H1 (cell line): ENCODE data around the gene DBF4B. TPM values are rescaled to one million over a fixed set of nuclear protein-coding genes. Genes with fewer than 3 reads are reported as not detected.

Experiments
- CTCF ChIA-PET: fragments of 300-600 bp; sonication (Branson Sonifier 250); formaldehyde crosslinking; loops from one replicate; lab custom pipeline; 2021; ENCODE audit not compliant: partially characterized antibody; lab: Charles Lee
- POLR2A ChIA-PET: fragments of 300-600 bp; sonication (Branson Sonifier 250); formaldehyde crosslinking; loops from one replicate; lab custom pipeline; 2021; ENCODE audit warnings: inconsistent platforms; ENCODE audit not compliant: partially characterized antibody; lab: Charles Lee
- DNase-seq, 2 experiments: peaks; one replicate each; pipeline versions ENCODE4 v3.0.0 to v3.0.0-alpha.2; 2010 to 2022; ENCODE audit warnings: low spot score in 2 of 2, low read depth in 1 of 2, mixed read lengths in 1 of 2
- FAIRE-seq: peaks from 2 replicates; lab custom pipeline; 2011; peaks lifted over from hg19 to GRCh38; lab: Jason Lieb, UNC
- H2AFZ ChIP-seq: 2 replicates; pipeline ENCODE4 v1.8.1; 2012; ENCODE audit warnings: low read length, inconsistent platforms
- H2AK5ac ChIP-seq: 2 replicates; pipeline ENCODE4 v1.6.1; 2013; ENCODE audit warnings: low read depth, low read length
- H2BK120ac ChIP-seq: replicated peaks from 2 replicates; pipeline ENCODE3; 2013; ENCODE audit warnings: low read depth, low read length, inconsistent platforms
- H2BK12ac ChIP-seq: 2 replicates; pipeline ENCODE4 v1.6.1; 2013; ENCODE audit warnings: low read depth, low read length
- H2BK15ac ChIP-seq: 2 replicates; pipeline ENCODE4 v1.6.1; 2013; ENCODE audit warnings: low read length
- H2BK20ac ChIP-seq: 2 replicates; pipeline ENCODE4 v1.6.1; 2013; ENCODE audit warnings: low read length
- H2BK5ac ChIP-seq: 2 replicates; pipeline ENCODE4 v1.6.1; 2013; ENCODE audit warnings: low read depth, low read length
- H3K14ac ChIP-seq: 2 replicates; pipeline ENCODE4 v1.6.1; 2013; ENCODE audit warnings: inconsistent platforms; ENCODE audit not compliant: insufficient read length
- H3K18ac ChIP-seq: 2 replicates; pipeline ENCODE4 v1.6.1; 2013; ENCODE audit warnings: low read length; ENCODE audit errors: extremely low read depth
- H3K23ac ChIP-seq: 2 replicates; pipeline ENCODE4 v1.6.1; 2013; ENCODE audit warnings: inconsistent platforms; ENCODE audit not compliant: insufficient read length
- H3K23me2 ChIP-seq: 2 replicates; pipeline ENCODE4 v1.6.1; 2013; ENCODE audit warnings: low read depth, low read length
- H3K27ac ChIP-seq: 2 replicates; pipeline ENCODE4 v1.6.1; 2011; ENCODE audit warnings: low read depth, low read length, inconsistent platforms
- H3K27me3 ChIP-seq, 4 experiments: replicated peaks in 1 of 4; 1 replicate in 1 of 4; 2 replicates in 3 of 4; pipeline versions ENCODE4 v1.6.1 to v1.8.1; 2011 to 2013; ENCODE audit warnings: low read length in 3 of 4, mild to moderate bottlenecking in 3 of 4, inconsistent platforms in 2 of 4, mixed read lengths in 2 of 4, moderate library complexity in 1 of 4; ENCODE audit not compliant: control insufficient read depth in 3 of 4, insufficient read depth in 3 of 4; ENCODE audit errors: extremely low read depth in 1 of 4
- H3K36me3 ChIP-seq, 4 experiments: 2 replicates each; pipeline versions ENCODE4 v1.6.1 to v1.8.1; 2011 to 2013; ENCODE audit warnings: mild to moderate bottlenecking in 4 of 4, low read length in 3 of 4, moderate library complexity in 2 of 4, control low read depth in 1 of 4, inconsistent platforms in 1 of 4; ENCODE audit not compliant: insufficient read depth in 4 of 4, control insufficient read depth in 2 of 4
- H3K4ac ChIP-seq: replicated peaks from 2 replicates; pipeline ENCODE3; 2013; ENCODE audit warnings: low read length, low read depth, mixed read lengths, inconsistent platforms; ENCODE audit not compliant: insufficient read length
- H3K4me1 ChIP-seq, 4 experiments: replicated peaks in 1 of 4; 1 replicate in 1 of 4; 2 replicates in 3 of 4; pipeline versions ENCODE4 v1.6.1 to v1.8.1; 2011 to 2013; ENCODE audit warnings: low read length in 3 of 4, inconsistent platforms in 2 of 4, mixed read lengths in 1 of 4; ENCODE audit not compliant: insufficient read depth in 4 of 4, control insufficient read depth in 3 of 4
- H3K4me2 ChIP-seq, 2 experiments: 2 replicates each; pipeline versions ENCODE4 v1.6.1 to v1.8.1; 2011 to 2013; ENCODE audit warnings: low read depth in 2 of 2, low read length in 2 of 2, control low read depth in 1 of 2, inconsistent platforms in 1 of 2, mild to moderate bottlenecking in 1 of 2; ENCODE audit not compliant: insufficient read depth in 1 of 2
- H3K4me3 ChIP-seq, 4 experiments: fragments of 200-600, 300-600 bp in 1 of 4; sonication (generic), shearing (Covaris generic), sonication (Bioruptor Twin) in 1 of 4; 2 replicates each; pipeline versions ENCODE4 v1.5.1 to v1.8.1; 2011 to 2016; ENCODE audit warnings: low read length in 4 of 4, low read depth in 3 of 4, control low read depth in 2 of 4, inconsistent platforms in 2 of 4, mild to moderate bottlenecking in 2 of 4, mixed read lengths in 1 of 4, moderate library complexity in 1 of 4; ENCODE audit not compliant: insufficient read depth in 2 of 4; ENCODE audit errors: extremely low read depth in 1 of 4
- H3K56ac ChIP-seq: replicated peaks from 2 replicates; pipeline ENCODE3; 2013; ENCODE audit warnings: low read depth, mild to moderate bottlenecking, mixed read lengths, low read length, inconsistent platforms; ENCODE audit not compliant: insufficient read length
- H3K79me1 ChIP-seq: 2 replicates; pipeline ENCODE4 v1.6.1; 2013; ENCODE audit warnings: low read depth, low read length, control low read depth
- H3K79me2 ChIP-seq, 2 experiments: 2 replicates each; pipeline versions ENCODE4 v1.6.1 to v1.8.1; 2012 to 2013; ENCODE audit warnings: low read length in 2 of 2, mild to moderate bottlenecking in 2 of 2, inconsistent platforms in 1 of 2; ENCODE audit not compliant: insufficient read depth in 2 of 2, control insufficient read depth in 1 of 2
- H3K9ac ChIP-seq, 4 experiments: replicated peaks in 1 of 4; 1 replicate in 1 of 4; 2 replicates in 3 of 4; pipeline versions ENCODE4 v1.6.1 to v1.8.1; 2011 to 2013; ENCODE audit warnings: low read depth in 3 of 4, low read length in 3 of 4, control low read depth in 2 of 4, mild to moderate bottlenecking in 2 of 4, moderate library complexity in 2 of 4, inconsistent platforms in 1 of 4; ENCODE audit errors: extremely low read depth in 1 of 4
- H3K9me3 ChIP-seq, 2 experiments: 2 replicates each; pipeline versions ENCODE4 v1.6.1 to v1.8.1; 2012 to 2013; ENCODE audit warnings: mild to moderate bottlenecking in 2 of 2, moderate library complexity in 2 of 2, control low read depth in 1 of 2, inconsistent platforms in 1 of 2, low read depth in 1 of 2, low read length in 1 of 2, mixed read lengths in 1 of 2; ENCODE audit not compliant: insufficient read depth in 2 of 2
- H4K20me1 ChIP-seq, 2 experiments: replicated peaks in 1 of 2; 2 replicates each; pipeline versions ENCODE3 to v1.8.1; 2011 to 2013; ENCODE audit warnings: inconsistent platforms in 2 of 2, low read length in 2 of 2, mild to moderate bottlenecking in 1 of 2; ENCODE audit not compliant: insufficient read depth in 2 of 2, control insufficient read depth in 1 of 2
- H4K5ac ChIP-seq: 2 replicates; pipeline ENCODE4 v1.6.1; 2013; ENCODE audit warnings: low read length, low read depth, mixed read lengths, inconsistent platforms; ENCODE audit not compliant: insufficient read length
- H4K8ac ChIP-seq: 2 replicates; pipeline ENCODE4 v1.8.0; 2013; ENCODE audit warnings: mild to moderate bottlenecking, moderate library complexity, low read length, inconsistent platforms; ENCODE audit not compliant: insufficient read depth; ENCODE audit errors: extremely low read depth
- H4K91ac ChIP-seq: replicated peaks from 2 replicates; pipeline ENCODE3; 2013; ENCODE audit warnings: low read length, mixed read lengths, inconsistent platforms; ENCODE audit not compliant: insufficient read length
- FOSL1 ChIP-seq: IDR thresholded peaks from 2 replicates; pipeline ENCODE4 v1.6.1; 2011; ENCODE audit warnings: mild to moderate bottlenecking, low read depth, low read length, moderate library complexity; ENCODE audit not compliant: insufficient read depth
- RAD21 ChIP-seq, 2 experiments: IDR thresholded peaks in 1 of 2; conservative IDR thresholded peaks in 1 of 2; 2 replicates each; pipeline ENCODE4 v1.6.1; 2011; ENCODE audit warnings: low read depth in 2 of 2, low read length in 2 of 2, improper control_type of control experiment in 1 of 2, inconsistent platforms in 1 of 2, mild to moderate bottlenecking in 1 of 2, moderate library complexity in 1 of 2
- SP4 ChIP-seq: IDR thresholded peaks from 2 replicates; pipeline ENCODE4 v1.6.1; 2012; ENCODE audit warnings: low read length, inconsistent platforms
- WGBS, 2 experiments: shearing (Covaris generic) in 1 of 2; methylation state at CpG; one replicate each; pipeline versions ENCODE4 v1.1.6 to v1.1.7; 2013 to 2015; ENCODE audit warnings: low lambda C conversion rate in 2 of 2, mixed read lengths in 2 of 2, inconsistent platforms in 1 of 2, low coverage in 1 of 2, missing lambda C conversion rate in 1 of 2; ENCODE audit not compliant: insufficient replicate concordance in 2 of 2, insufficient coverage in 1 of 2, insufficient read length in 1 of 2; ENCODE audit errors: extremely low coverage in 1 of 2, missing lambda C conversion rate in 1 of 2; 5-methylcytosine and 5-hydroxymethylcytosine counted together
- polyA plus RNA-seq, 7 experiments: library from polyadenylated mRNA; depleted of rRNA in 3 of 7; stranded (reverse) in 5 of 7; unstranded in 2 of 7; fragments of >200 nt in 5 of 7; fragments of 200-250 nt in 2 of 7; gene quantifications; 1 replicate in 5 of 7; 2 replicates in 1 of 7; 4 replicates in 1 of 7; pipeline versions ENCODE4 v1.2.1 to v1.2.3, GENCODE V29; 2011 to 2013; ENCODE audit warnings: missing spikeins in 2 of 7, mixed read lengths in 2 of 7
- total RNA-seq: library from RNA; stranded (reverse); fragmentation: NEBNext Ultra II Directional; extraction: Animal tissue kit (Norgen Biotek cat#: 25700); gene quantifications from 2 replicates; pipeline ENCODE4 v1.2.1, GENCODE V29; 2021

Gene DBF4B
- total and polyA plus RNA-seq, 2 of the 8 experiments (the other 6 are each of a cell fraction or from before 2014, with no cell fraction given) = 20.2 to 26.9 TPM

GRCh38 chr17:44693609-44694008 lies 14.9 kb upstream of the DBF4B start:
- Histone ChIP-seq H3K9me3 (no peaks in the 10 kb centered on the region), H3K79me2 (peaks cover 0 to 9% of the 10 kb centered on the region in 2 experiments; a peak in 2 of 4 replicates), H3K23ac (no peak overlapping the region), H3K4me2 (no peak overlapping the region), H4K91ac (no peak overlapping the region), H3K14ac (no peak overlapping the region), H2BK5ac (no peak overlapping the region), H2AFZ (no peak overlapping the region), H4K8ac (no peak overlapping the region), H3K56ac (no peak overlapping the region), H3K36me3 (no peaks in the 10 kb centered on the region), H3K79me1 (no peaks in the 10 kb centered on the region), H3K4me3 (no peak overlapping the region), H2BK20ac (no peak overlapping the region), H3K9ac (no peak overlapping the region), H4K20me1 (no peaks in the 10 kb centered on the region), H2BK15ac (no peak overlapping the region), H3K4ac (no peak overlapping the region), H3K27ac (no peak overlapping the region), H4K5ac (no peak overlapping the region), H3K4me1 (no peaks in the 10 kb centered on the region; a peak in 1 of 7 replicates), H2BK120ac (no peak overlapping the region), H3K23me2 (peaks cover 8% of the 10 kb centered on the region), H3K18ac (no peak overlapping the region), H2BK12ac (no peak overlapping the region), H3K27me3 (no peaks in the 10 kb centered on the region), H2AK5ac (no peak overlapping the region)
- peak in 1 of 2 experiments; percentile 2 for DNase-seq
- ChIA-PET CTCF (interaction anchor here (0.7 to 1.9 kb wide), 2 partner anchors 15 to 160 kb away, joined by 4 to 12 read pairs; partner anchors contain the start of gene DBF4B), POLR2A (no interaction called here)
- 91% methylated on average over 11 of the region's 11 CpGs; no CpG with 5 or more reads in 1 of the 2 experiments for WGBS, 2 experiments
- no peak for FAIRE-seq
- TF ChIP-seq SP4 (no peak), RAD21 (IDR thresholded peaks at IDR 0.05 in 1 of 2, conservative IDR thresholded peaks at IDR 0.05 in 1 of 2; ENCODE audit: low read depth in 2 of 2, low read length in 2 of 2) (no peak), FOSL1 (no peak)
